ENCODE results near the gene IFT88.

The IFT88 gene

GRCh38 chr13:20704459-20705069, 137.6 kb downstream of the IFT88 start:
- no peak for DNase-seq (ENCODE audit: extremely low read depth, low read depth)
- no peak for TF ChIP-seq CTCF (IDR thresholded peaks at IDR 0.05; ENCODE audit: low read depth, low read length)

DNA sequence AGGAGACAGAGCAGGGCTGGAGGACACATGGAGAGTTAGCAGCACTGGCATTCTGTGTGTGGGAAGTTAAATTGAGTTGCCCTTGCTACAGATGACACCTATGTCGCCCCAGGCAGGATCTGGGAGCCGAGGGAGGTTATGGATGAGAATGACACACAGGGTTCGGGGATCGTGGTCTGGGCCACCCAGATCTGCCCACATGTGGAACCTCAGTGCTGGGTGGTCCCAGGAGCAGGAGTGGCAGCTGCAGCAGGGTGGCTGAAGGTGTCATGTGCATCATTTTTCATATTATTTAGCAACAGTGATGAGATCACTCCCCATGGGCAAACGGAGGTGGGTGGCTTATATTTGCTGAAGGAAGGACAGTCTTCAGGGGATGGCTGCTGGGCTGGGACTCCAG, 139.7 kb downstream of the IFT88 start:
- no peak for DNase-seq (ENCODE audit: extremely low read depth, low read depth)
- TF ChIP-seq CTCF (IDR thresholded peaks at IDR 0.05; ENCODE audit: low read depth, low read length), result no peak

DNA sequence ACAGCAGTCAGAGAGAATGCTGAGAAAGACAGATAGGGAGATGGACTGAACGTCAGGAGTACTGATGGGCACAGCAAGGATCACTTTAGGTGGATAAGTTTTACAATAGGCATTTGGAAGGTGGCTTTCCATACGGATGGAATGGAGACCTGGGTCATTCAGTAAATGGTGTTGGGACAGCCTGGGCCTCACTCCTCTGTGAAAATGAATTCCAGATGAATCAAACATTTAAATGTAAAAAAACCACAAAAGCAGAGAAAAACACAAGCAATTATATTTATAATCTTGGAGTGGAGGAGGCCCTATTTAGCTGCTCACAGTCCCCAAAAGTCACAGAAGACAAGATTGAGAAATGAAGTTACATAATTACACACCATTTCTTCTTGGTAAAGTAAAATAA, 141.3 kb downstream of the IFT88 start:
- no peak for TF ChIP-seq CTCF (IDR thresholded peaks at IDR 0.05; ENCODE audit: low read depth, low read length)
- DNase-seq (ENCODE audit: extremely low read depth, low read depth), result no peak

DNA sequence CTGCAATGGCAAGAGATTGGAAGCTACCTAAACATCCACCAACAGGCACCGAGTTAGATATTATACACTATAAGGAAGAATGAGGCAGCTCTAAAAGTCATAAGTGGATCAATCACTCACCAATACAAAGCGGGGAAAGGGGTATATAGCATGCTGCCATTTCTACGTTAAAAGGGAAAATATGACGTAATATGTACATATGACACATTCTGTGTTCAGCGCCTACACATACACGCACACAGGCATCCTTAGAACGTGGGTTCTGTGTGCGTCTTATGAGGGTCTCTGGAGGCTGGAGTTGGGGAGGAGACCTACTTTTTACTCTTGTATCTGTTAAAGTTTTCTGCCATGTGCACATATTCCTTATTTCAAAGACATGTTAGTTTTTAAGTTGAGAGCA, 142.4 kb downstream of the IFT88 start:
- no peak for TF ChIP-seq CTCF (IDR thresholded peaks at IDR 0.05; ENCODE audit: low read depth, low read length)
- no peak for DNase-seq (ENCODE audit: extremely low read depth, low read depth)

DNA sequence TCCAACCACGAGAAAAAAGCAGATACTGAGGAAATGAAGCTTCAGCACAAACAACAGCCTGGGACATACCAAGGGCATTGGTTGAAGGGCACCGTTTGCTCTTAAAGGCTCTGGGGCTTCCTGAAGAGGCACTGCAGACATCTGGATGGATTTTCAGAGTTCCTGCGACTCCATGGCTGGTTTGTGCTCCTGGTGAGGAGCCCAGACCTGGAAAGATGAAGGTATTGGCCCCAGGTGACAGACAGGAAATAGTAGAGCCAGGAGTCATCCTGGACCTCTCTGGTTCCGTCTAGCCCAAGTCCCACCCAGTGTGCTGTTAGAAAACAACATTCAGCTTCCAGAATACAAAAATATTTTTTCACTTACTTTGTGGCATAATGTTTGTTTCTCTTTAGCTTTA, 142.8 kb downstream of the IFT88 start:
- no peak for TF ChIP-seq CTCF (IDR thresholded peaks at IDR 0.05; ENCODE audit: low read depth, low read length)
- no peak for DNase-seq (ENCODE audit: extremely low read depth, low read depth)

DNA sequence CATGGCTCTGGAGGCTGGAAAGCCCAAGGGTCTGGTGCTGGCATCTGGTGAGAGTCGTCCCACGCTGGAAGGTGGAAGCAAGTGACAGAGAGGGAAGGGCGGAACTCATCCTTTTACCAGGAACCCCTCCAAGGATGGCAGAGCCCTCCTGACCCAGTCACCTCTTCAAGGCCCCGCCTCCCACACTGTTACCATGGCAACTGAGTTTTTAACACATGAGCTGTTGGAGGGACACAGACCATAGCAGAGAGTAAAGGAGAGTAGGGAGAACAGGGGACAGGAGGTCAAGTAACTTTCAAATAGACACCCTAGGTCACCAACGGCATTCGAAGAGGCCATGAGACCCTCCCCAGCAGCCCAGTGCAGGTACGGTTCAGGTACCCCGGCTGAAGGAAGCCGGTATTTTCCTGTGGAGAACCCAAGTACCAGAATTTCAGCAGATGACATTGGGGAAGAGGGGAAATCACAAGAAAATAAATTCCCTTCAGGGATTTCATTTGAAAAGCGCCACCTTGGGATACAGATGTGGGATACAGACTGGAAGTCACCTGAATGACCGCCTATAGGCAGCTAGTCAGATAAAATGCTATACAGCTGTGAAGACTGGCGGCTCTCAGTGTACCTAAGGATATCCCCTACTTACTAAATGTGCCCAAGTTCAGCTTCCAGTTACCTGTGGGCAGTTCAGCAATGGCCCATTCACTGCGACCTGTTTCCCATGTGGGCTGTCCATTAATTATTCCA, 144.5 kb downstream of the IFT88 start:
- no peak for DNase-seq (ENCODE audit: extremely low read depth, low read depth)
- TF ChIP-seq CTCF (IDR thresholded peaks at IDR 0.05; ENCODE audit: low read depth, low read length), result no peak

DNA sequence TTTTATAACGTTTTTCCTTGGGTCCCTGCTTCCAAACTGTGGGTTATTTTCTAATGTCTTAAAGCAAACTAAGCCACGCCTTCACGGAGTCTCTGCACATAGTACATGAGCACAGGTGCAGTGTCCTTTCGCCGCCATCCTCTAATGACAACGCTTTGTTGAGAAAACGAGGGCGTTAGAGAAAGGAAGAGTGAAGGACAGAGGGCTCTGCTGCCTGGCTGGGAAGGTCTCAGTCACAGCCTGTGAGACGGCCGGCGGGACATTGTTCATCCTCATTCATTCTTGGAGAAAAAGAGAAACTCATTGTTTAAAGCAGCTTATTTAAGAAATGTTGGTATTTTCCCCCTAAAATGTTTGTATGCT, 146.0 kb downstream of the IFT88 start:
- TF ChIP-seq CTCF (IDR thresholded peaks at IDR 0.05; ENCODE audit: low read depth, low read length), result no peak
- DNase-seq (ENCODE audit: extremely low read depth, low read depth), result no peak
